ENCODE measurements around the gene ITCH. TPM values are rescaled to one million over a fixed set of nuclear protein-coding genes. Genes with fewer than 3 reads are reported as not detected.
A peak's percentile ranks its signal among the peaks of the same experiment; 100 is the strongest.

Gene ITCH
- total and polyA plus RNA-seq, 2 donors (not counting 3 experiments of a cell fraction or from before 2014, with no cell fraction given): 6.4 to 57.4 TPM

DNA sequence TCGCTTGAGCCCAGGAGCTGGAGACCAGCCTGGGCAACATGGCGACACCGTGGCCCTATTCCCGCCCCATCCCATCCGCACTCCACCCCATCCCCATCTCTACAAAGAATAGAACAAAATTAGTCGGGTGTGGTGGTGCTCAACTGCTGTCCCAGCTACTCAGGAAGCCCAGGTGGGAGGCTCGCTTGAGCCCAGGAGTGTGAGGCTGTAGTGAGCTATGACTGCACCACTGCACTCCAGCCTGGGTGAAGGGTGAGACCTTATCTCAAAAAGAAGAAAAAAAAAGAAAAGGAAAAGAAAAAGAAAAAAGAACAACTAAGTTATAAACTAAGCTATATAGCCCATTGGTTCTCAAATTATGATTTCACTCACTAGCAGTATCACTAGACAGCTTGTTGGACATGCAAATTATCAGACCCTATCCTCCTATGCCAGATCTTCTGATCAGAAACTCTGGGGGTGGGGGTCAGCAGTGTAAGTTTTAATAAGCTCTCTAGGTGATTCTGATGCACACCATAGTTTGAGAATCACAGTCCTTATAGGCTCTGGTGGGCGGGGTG, 491 bp upstream of the ITCH start:
- Histone ChIP-seq H3K79me2 (ENCODE audit: control insufficient read depth, insufficient read depth, low read length) (peaks cover 42% of the 10 kb centered on the region), H3K27me3 (ENCODE audit: control insufficient read depth in 2 of 2, insufficient read depth in 2 of 2, low read length in 2 of 2) (no peaks in the 10 kb centered on the region), H3K36me3 (ENCODE audit: control insufficient read depth in 2 of 2, extremely low read depth in 1 of 2, insufficient read depth in 2 of 2, low read length in 2 of 2) (no peaks in the 10 kb centered on the region), H3K9ac (replicated peaks; ENCODE audit: extremely low read depth, insufficient read depth, low read length) (no peak overlapping the region), H2AFZ (ENCODE audit: low read depth, low read length) (peak overlapping the region; percentile 11), H3K4me2 (ENCODE audit: insufficient read depth, low read length) (peak overlapping the region; percentile 47), H3K27ac (ENCODE audit: insufficient read depth, low read depth, low read length) (no peak overlapping the region), H3K4me3 (replicated peaks in 1 of 3; ENCODE audit: insufficient read depth in 1 of 3, low read depth in 1 of 3, low read length in 3 of 3) (no peak overlapping the region), H3K9me3 (replicated peaks; ENCODE audit: control insufficient read depth, insufficient read depth, low read length) (no peaks in the 10 kb centered on the region), H3K4me1 (ENCODE audit: control insufficient read depth, extremely low read depth, insufficient read depth, low read length) (peaks cover 14% of the 10 kb centered on the region), H3K9me1 (replicated peaks; ENCODE audit: control insufficient read depth, extremely low read depth, insufficient read depth, low read length) (no peaks in the 10 kb centered on the region), H4K20me1 (replicated peaks; ENCODE audit: control insufficient read depth, extremely low read depth, insufficient read depth, low read length) (peaks cover 5% of the 10 kb centered on the region)
- TF ChIP-seq GATA2 (IDR thresholded peaks at IDR 0.05; ENCODE audit: insufficient read depth, insufficient read length, low read depth, low read length) (no peak), FOS (IDR thresholded peaks at IDR 0.05; ENCODE audit: borderline replicate concordance, insufficient read depth, low read length) (no peak), JUN (IDR thresholded peaks at IDR 0.05; ENCODE audit: borderline replicate concordance, insufficient read depth, insufficient read length, low read depth) (no peak), POLR2A (IDR thresholded peaks at IDR 0.05; ENCODE audit: low read depth, low read length) (no peak), EZH2 (IDR thresholded peaks at IDR 0.05; ENCODE audit: borderline replicate concordance, low read depth, low read length, severe bottlenecking) (no peak), POLR2AphosphoS5 (IDR thresholded peaks at IDR 0.05; ENCODE audit: insufficient read depth, low read depth, low read length) (no peak), MYC (IDR thresholded peaks at IDR 0.05; ENCODE audit: low read depth, low read length) (no peak)
- TF ChIP-seq, protein P1, sequence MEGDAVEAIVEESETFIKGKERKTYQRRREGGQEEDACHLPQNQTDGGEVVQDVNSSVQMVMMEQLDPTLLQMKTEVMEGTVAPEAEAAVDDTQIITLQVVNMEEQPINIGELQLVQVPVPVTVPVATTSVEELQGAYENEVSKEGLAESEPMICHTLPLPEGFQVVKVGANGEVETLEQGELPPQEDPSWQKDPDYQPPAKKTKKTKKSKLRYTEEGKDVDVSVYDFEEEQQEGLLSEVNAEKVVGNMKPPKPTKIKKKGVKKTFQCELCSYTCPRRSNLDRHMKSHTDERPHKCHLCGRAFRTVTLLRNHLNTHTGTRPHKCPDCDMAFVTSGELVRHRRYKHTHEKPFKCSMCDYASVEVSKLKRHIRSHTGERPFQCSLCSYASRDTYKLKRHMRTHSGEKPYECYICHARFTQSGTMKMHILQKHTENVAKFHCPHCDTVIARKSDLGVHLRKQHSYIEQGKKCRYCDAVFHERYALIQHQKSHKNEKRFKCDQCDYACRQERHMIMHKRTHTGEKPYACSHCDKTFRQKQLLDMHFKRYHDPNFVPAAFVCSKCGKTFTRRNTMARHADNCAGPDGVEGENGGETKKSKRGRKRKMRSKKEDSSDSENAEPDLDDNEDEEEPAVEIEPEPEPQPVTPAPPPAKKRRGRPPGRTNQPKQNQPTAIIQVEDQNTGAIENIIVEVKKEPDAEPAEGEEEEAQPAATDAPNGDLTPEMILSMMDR (IDR thresholded peaks at IDR 0.05; ENCODE audit: extremely low read depth in 1 of 2, insufficient read depth in 1 of 2, low read depth in 1 of 2, low read length in 2 of 2): no peak
- TF ChIP-seq, protein P2, sequence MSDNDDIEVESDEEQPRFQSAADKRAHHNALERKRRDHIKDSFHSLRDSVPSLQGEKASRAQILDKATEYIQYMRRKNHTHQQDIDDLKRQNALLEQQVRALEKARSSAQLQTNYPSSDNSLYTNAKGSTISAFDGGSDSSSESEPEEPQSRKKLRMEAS (IDR thresholded peaks at IDR 0.05; ENCODE audit: insufficient read depth, insufficient read length): no peak
- DNase-seq (ENCODE audit: low read depth, low spot score) (no peak), FAIRE-seq (no peak)
- CTCF ChIA-PET: interaction anchor here (0.6 to 3.1 kb wide), 6 partner anchors 14 to 172 kb away, joined by 3 to 40 read pairs (median 4); no protein-coding TSS in a partner anchor
- POLR2A ChIA-PET: interaction anchor here (0.6 to 2.0 kb wide), 6 partner anchors 9 to 154 kb away, joined by 3 to 9 read pairs (median 4); partner anchors contain the start of gene DYNLRB1
- intact Hi-C loops (cut with micrococcal nuclease) (loop anchor here (2.0 kb wide), 1 partner anchor 50 kb away; no protein-coding TSS in a partner anchor), dilution Hi-C loops (cut with MboI; ENCODE audit: extremely low pct_ligation_motif_present, low sequenced_read_pairs) (no loop called here)
- BruUV-seq (replicated peaks): TSS peak; percentile 17

All from endothelial cell of umbilical vein (primary cell).